Measurements from ENCODE around the gene C16orf92.
"Not testable (repeated sequence)": the region's sequence is repeated elsewhere in the genome, so short reads cannot be mapped to it uniquely, and the experiment has no call there.

C16orf92 gene

DNA sequence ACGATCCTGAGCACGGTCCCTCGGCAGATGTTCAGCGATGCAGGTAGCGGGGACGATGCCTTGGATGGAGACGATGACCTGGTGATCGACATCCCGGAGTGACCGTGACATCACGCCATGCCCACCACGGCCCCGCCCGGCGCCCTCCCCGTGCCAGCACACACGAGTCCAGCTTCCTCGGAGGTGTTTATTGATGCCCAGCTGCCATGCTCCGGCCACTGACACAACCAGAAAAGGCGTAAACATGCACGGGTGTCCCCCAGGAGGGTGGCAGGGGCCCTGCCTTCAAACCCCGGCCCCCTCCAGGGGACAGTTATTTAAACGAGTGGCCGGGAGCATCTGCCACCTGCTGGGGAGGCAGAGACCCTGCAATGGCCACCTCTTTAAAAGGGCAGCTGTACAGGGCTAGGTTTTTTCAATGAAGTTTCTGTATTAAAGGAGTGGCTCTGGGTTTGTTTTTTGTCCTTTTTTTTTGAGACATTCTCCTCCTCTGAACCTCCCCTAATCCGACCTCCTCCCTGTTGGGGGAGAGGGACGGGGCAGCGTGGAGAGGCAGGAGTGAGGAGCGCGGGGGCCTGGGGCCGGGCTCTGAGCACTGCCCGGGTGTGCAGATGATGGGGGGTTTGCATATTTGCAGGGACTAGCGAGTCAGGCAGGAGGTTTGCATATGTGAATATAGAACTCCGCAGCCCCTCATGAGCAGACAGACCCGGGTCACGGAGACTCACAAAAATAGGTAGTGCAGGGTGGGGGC is 17.5 kb upstream of the C16orf92 start:
- no peak for DNase-seq (ENCODE audit: low read depth in 2 of 2)

DNA sequence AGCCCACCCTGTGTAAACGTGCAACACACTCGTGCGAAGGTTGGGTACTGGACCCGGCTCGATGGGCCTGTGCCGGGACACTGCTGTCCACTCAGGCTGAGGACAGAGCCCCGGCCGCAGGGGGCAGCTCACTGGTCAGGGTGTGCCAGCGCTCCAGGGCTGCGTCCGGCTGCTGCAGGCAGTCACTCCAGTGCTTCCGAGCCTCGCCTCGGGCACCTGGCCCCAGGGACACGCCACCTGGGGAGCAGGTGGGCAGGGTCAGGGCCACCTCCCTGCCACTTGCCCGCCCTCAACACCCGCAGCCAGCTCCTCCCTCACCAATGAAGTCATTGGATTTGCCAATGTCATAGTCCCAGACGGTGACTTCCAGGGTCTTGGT is 16.9 kb upstream of the C16orf92 start:
- no peak for DNase-seq (ENCODE audit: low read depth in 2 of 2)

DNA sequence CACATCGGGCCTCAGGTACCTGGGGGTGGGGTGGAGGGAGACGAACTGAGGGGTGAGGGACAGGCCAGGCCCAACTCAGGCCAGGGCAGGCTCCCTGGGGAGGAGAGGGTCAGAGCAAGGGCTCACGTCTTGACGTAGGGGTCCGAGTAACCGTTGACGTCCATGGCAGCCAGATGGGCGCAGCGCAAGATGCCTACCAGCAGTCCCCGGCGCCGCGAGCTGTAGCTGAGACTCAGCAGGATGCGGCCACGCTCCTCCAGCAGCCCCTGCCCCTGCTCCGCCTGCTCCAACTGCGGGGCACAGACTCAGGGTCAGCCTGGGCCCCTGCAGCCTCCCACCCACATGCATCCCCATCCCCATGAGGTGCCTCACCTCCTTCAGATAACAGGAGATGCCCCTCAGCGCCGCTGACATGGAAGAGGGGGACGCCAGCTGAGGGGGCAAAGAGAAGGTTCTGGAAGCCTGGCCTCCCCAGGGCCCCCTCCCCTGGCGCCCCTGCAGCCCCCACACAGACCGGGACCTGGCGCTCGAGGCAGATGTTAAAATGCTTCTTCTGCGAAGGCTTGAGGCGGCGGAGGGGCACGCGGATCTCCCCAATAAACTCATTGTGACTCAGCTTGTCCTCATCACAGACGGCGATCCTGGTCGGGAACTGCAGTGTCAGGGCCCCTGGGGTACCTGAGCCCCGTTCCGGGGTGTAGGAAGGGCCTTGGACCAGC is 16.2 kb upstream of the C16orf92 start:
- DNase-seq (ENCODE audit: low read depth in 2 of 2) = no peak

DNA sequence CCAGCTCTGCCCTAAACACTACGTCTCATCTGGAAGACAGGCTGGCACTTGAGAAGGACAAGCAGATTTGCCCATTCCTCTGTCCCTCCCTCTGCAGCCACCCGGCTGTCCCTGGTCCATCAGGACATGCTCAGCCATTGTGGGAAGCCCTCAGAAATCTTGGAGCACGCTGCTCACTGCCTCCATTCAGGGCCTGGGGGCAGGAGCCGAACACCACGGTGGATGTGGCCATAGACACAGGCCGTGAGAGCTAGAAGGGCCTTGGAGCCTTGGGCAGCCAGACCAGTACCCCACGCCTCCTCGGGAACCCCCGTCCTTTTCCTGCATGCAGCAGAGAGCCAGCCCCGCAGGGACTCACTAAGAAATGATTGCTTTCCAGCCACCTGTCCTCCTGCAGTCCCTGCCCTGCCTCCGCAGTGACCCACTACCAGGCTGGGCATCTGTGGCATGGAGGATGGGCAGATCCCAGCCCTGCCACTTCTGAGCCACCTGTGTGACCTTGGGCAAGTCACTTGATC is 15.6 kb upstream of the C16orf92 start:
- DNase-seq (ENCODE audit: low read depth in 2 of 2) = no peak

DNA sequence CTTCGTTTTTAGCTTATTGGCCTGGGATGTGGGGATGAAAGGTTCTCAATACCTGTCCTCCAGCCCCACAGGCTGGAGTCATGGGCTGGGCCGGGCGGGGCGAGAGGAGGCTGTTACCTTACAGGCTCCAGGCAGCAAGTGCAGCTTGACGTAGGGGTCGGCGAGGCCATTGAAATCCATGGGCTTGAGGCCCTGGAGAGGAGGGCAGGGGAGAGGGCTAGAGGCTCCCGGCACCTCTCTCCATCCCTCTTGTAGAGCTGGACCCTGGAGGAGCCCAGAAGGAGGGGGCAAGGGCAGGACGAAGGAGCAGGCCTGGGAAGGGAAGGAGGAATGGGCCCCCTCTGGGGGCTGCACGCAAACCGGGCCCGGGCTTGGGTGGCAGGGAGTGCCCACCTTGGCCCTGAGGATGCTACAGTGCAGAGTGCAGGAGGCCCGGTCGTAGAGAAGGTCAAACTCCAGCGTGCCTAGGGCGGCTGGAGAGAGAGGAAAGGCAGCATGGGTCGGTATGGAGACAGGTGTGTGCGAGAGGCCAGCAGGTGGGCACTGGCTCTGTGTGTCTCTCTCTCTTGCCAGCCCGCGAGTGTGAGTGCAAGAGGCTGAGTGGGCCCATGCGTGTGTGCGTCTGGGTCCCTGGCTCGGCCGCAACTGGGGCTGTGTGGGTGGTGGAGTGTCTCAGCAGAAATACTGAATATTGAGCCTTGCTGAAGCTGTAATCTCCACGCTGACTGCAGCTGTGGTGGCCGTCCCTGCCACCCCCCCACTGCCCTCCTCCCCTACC is 13.7 kb upstream of the C16orf92 start:
- DNase-seq (ENCODE audit: low read depth in 2 of 2) = no peak

DNA sequence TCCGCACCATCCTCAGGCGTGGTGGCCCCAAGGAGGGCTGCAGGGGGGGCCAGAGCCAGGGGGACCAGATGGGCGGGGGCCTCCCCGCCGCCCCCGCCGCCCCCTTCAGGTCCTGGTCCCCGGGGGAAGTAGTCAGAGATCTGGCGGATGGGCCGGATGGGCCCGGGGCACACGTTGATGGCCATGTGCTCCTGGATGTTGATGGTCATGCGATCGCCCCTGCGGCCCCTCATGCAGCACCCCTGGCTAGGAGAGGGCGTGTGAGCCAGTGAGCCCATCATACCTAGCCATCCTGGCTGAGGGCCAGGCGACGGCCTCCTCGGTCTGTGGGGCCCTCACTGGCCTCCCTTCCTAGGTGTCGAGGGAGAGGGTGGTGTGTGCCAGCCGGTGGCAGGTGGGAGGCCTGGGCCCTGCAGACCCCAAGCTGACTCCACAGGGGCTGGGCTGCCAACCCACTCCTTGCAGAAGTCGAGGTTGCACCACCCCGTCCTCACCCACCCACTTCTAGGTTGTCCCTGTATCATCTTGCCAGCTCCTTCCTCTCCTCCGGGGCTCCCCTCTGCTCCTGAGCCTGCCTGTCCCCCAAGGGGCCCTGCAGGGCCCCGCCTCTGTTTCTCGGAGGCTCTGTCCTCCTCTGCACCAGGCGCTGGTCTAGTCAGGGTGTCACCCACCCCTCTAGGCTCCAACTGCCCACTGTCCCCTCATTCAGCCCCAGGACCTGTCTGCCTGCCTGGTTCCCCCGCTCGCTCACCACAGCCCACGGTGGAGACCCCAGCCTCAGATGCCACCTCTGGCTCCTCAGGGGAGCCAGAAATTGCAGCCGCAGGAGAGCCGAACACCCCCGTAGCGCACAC is 12.8 kb upstream of the C16orf92 start:
- DNase-seq (ENCODE audit: low read depth in 2 of 2) = no peak

DNA sequence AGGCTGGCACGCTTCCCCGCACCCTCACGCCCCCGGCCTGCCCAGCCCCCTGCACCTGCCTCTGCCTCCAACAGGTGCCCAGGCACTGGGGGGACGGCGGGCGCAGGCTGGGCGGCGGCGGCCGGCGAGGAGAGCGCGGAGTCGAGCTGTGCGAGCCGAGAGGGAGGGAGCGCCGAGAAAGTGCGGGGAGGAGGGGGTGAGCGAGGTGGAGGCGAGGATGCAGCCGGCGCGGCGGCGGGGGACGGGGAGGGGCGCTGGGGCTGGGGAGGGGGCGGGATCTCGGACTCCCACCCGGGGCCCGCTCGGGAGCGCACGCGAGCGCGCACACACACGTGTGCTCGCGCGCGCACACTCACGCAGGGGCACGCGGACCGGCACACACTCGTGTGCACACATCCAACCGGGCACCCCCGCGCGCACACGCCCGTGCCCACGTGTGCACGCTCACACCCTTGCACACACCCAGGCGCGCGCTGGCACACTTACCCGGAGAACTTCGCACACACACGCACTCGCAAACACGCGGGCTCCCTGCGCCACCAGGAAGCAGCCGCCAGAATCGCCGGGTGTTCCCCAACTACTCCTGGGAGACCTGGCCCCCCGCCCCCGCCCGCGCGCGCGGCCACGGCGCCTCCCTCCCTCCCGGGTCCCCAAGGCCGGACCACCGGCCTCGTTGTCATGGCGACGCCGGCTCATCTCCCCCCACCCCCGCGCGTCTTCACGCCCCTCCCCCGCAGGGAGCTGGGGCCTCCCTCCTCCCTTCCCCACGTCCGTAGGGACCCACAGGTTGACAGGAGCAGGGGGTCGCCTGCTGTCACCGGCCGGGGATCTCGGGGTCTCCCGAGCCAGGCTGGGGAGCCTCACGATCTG is 11.9 kb upstream of the C16orf92 start, which contains the start of gene DOC2A:
TSS of gene DOC2A (minus strand) at position 184 of the 870 bp plus-strand sequence. CDS start 805 bp downstream, outside the sequence.
- no peak for DNase-seq (ENCODE audit: low read depth in 2 of 2)

DNA sequence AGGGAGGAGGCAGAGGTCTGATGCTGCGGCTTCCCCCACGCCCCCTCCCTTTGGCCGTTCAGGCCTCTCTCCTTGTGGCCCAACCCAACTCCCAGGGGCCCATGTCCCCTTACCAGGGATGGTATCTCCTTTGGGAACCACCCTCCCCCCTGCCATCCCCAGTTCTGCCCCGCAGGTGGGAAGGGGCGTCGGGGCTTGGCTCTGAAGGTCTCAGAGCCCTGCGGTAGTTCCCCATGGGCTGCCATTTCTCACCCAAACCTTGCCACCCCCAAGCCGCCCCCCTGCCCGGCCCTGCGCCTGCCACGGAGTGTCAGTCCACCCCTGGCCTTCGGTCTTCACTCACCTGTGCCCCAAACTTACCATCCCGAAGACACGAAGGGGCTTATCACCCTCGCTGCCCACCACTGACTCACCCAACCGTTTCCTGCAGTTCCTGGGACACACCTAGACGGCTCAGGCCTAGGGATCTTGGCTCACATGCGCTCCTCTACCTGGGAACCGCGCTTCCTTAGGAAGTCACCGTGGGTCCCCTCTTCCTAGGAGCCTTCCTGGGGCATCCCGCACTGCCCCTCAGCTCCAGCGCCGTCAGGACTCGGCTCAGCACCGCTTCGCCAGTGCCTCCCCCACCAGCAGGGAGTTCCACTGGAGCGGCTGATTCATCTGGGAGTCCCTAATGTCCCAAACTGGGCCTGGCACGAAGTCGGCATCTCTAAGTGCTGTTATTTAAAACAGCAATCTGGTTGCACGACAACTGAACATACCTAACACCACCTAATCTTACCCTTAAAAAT is 11.1 kb upstream of the C16orf92 start:
- no peak for DNase-seq (ENCODE audit: low read depth in 2 of 2)

DNA sequence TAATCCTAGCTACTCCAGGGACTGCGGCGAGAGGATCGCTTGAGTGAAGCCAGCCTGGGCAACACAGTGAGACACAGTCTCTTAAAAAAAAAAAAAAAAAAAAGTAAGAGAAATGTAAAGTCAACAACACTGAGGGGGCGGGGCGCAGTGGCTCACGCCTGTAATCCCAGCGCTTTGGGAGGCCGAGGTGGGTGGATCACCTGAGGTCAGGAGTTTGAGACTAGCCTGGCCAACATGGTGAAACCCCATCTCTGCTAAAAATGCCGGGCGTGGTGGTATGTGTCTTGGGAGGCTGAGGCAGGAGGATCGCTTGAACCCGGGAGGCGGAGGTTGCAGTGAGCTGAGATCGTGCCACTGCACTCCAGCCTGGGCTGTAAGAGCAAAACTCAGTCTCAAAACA is 10.4 kb upstream of the C16orf92 start:
- DNase-seq (ENCODE audit: low read depth in 2 of 2) = not testable (repeated sequence)

DNA sequence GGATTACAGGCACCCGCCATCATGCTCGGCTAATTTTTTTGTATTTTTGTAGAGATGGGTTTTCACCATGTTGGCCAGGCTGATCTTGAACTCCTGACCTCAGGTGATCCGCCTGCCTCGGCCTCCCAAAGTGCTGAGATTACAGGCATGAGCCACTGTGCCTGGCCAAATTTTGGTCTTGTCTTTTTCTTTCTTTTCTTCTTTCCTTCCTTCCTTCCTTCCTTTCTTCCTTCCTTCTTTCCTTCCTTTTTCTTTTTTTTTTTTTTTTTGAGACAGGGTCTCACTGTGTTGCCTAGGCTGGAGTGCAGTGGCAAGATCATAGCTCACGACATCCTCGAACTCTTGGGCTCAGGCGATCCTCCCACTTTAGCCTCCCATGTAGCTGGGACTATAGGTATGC is 7.5 kb upstream of the C16orf92 start:
- DNase-seq (ENCODE audit: low read depth in 2 of 2) = not testable (repeated sequence)

DNA sequence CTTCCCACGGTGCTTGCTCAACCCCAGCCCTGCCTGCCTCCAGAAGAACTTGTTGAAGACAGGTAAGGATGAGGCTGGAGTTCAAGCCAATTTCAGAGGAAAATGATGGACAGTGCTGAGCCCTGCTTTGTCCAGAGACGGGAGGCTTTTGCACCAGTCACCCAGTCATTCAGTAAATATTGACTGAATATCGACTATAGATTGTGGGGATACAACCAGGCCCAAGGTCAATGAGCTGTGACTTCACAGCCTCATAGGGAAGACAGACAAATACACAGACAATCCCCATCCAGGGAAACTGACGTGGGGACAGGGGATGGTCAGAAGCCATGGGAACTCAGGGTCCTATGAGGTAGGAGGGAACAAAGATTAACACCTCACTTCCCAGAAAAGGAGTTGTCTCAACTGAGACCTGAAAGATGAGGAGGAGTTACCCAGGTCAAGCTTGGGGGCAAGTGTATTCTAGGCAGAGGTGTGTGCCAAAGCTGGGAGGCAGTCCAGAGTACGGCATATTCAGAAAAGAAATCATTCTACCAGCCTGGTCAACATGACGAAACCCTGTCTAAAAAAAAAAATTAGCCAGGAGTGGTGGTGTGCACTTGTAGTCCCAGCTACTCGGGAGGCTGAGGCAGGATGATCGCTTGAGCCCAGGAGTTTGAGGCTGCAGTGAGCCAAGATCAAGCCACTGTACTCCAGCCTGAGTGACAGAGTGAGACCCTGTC is 6.3 kb upstream of the C16orf92 start:
- no peak for DNase-seq (ENCODE audit: low read depth in 2 of 2)

DNA sequence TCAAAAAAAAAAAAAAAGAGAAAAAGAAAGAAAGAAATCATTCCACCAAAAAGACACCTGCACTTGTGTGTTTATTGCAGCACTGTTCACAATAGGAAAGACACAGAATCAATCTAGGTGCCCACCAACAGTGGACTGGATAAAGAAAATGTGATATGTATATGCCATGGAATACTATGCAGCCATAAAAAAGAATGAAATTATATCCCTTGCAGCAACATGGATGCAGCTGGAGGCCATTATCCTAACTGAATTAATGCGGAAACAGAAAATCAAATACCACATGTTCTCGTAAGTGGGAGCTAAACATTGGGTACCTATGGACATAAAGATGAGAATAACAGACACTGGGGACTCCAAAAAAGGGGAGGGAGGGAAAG is 5.7 kb upstream of the C16orf92 start:
- DNase-seq (ENCODE audit: low read depth in 2 of 2) = no peak

DNA sequence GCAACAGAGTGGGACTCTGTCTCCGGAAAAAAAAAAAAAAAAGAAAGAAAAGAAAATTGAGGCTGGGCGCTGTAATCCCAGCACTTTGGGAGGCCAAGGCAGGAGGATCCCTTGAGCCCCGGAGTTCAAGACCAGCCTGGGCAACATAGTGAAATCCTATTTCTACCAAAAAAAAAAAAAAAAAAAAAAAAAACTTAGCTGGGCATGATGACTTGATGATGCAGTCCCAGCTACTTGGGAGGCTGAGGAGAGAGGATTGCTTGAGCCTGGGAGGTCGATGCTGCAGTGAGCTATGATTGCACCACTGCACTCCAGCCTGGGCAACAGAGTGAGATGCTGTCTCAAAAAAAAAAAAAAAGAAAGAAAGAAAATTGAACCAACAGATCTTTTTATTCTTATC is 5.1 kb upstream of the C16orf92 start:
- not testable (repeated sequence) for DNase-seq (ENCODE audit: low read depth in 2 of 2)

DNA sequence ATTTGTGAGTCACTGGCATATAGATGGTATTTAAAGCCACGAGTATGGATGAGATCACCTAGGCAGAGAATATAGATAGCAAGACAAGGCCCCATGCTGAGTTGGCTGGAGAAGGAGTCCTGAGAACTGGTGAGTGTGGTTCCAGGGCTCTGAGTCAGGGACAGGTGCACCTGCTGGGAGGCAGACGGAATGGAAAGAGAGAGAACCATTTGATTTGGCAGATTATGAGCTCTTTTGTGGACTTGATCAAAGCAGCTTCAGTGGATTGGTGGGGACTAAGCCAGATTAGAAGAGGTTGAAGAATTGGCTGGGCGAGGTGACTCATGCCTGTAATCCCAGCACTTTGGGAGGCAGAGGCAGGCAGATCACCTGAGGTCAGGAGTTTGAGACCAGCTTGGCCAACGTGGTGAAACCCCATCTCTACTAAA is 4.3 kb upstream of the C16orf92 start:
- no peak for DNase-seq (ENCODE audit: low read depth in 2 of 2)

DNA sequence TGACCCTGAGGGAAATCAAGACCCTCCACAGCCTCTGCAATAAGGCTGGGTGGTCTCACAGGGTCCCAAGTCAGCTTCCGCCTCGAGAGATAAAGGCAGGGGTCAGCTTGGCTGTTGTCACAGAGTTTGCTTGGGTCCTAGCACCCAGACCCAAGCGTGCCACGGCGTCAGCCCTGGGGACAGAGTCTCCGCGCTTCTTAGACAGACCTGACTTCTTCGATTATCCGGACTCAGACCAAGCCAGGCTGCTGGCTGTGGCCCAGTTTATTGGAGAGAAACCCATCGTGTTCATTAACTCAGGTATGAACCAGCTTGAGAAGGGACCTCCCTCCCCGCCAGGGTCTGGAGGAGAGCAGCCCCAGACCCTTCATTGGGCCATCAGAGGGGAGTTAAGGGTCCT is 588 bp downstream of the C16orf92 start:
- DNase-seq (ENCODE audit: low read depth in 2 of 2) = no peak

DNA sequence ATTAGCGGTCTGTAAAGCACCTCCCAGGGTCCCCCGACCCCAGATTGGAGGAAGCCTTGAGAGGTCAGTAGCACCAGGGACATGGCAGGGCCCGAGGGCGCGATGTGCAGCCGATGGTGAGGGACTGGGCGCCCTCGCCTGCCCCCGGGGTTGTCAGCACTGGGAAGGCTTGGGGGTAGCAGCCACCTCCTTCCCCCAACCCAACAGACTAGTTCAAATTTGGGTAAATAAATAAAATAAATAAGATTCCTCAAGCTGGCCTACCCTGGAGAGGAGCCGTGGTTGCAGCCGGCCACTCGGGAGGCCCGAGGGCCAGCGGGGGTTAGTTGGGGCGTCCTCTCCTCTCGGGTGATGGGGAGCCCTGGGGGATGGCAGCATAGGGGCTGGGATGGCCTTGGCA is 1.5 kb downstream of the C16orf92 start:
- DNase-seq (ENCODE audit: low read depth in 2 of 2) = no peak

DNA sequence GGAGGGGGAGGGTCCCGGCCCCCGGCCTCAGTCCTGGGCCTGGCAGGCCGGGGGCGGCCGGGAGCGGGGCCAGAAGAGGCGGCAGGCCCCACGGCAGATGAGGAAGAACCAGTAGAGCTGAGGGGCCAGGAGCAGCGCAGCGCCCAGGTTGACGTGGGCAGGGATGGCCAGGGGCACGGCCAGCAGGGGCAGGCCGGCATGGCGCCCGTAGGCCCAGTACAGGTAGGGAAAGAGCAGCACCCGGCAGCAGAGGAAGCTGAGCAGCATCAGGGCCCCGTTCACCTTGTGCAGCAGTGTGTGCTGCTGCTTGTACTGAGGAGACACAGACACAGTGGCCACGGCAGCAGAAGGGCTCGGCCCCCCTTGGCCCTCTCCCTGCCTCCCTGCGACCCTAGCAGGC is 2.2 kb downstream of the C16orf92 start:
- no peak for DNase-seq (ENCODE audit: low read depth in 2 of 2)

DNA sequence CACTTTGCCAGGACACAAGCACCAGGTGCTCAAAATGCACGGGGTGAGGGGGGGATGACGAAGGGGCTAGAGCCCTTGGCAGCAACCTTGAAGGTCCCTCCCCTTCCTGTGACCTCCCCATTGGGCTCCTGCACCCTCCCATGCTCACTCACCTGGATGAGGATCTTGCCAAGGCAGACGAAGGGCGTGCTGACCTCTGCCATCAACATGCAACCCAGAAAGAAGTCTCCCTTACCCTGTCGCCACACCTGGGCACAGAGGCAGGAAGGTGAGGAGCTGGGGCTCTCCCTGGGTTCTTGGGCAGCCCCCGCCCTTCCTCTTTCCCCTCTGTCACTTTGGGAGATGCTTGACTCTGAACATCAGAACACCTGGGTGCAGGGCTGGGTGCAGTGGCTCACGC is 2.6 kb downstream of the C16orf92 start:
- DNase-seq (ENCODE audit: low read depth in 2 of 2) = no peak

DNA sequence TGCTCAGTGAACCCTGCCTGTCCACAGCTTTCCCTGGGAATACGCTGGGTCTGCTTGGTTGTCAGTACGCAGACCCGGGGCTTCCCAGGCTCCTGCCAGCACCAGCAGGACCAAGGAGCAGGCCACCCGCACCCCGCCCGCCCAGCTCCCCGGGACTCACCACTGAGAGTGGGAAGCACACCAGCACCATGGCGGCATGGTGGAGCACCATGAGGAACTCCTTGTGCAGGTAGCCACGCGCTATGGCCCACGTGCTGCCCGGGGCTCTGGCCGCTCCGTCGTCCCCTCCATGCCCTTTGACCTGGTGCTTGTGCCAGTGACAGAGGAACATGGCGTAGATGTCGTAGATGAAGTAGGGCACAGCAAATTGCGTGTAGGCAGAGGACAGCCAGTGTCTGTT is 3.5 kb downstream of the C16orf92 start:
- DNase-seq (ENCODE audit: low read depth in 2 of 2) = no peak
